ENCODE measurements around the gene HAGH.

The HAGH gene

DNA sequence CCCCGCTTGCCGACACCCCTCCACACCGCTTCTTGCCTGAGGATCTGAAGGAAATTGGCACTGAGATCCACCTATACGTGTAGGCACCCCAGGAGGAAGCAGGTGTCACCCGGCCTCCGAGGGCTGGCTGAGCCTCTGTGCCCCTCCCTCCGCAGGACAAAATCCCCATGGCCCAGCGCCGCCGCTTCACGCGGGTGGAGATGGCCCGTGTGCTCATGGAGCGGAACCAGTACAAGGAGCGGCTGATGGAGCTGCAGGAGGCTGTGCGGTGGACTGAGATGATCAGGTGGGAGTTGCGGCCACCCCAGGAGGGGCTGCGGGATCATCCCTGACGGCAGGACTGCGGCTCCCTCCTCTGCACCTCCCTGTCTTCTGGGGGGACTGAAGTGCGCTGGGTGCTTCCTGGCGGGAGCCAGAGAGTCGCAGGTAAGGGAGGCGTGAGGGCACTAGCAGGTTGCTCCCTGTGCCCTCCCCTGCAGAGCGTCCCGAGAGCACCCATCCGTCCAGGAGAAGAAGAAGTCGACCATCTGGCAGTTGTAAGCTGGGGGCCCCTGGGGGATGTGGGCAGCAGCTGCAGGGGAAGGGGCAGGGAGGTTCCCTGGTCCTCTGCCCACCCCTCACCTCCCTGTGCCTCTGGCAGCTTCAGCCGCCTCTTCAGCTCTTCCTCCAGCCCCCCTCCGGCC, 64.3 kb downstream of the HAGH start:
- DNase-seq (ENCODE audit: low spot score), result no peak
- ChIA-PET POLR2A (ENCODE audit: low non-redundant PET) (no interaction called here), CTCF (interaction anchor here (0.6 to 0.7 kb wide), 2 partner anchors 12 to 148 kb away, joined by 3 read pairs; no protein-coding TSS in a partner anchor)
- TF ChIP-seq, protein P1, sequence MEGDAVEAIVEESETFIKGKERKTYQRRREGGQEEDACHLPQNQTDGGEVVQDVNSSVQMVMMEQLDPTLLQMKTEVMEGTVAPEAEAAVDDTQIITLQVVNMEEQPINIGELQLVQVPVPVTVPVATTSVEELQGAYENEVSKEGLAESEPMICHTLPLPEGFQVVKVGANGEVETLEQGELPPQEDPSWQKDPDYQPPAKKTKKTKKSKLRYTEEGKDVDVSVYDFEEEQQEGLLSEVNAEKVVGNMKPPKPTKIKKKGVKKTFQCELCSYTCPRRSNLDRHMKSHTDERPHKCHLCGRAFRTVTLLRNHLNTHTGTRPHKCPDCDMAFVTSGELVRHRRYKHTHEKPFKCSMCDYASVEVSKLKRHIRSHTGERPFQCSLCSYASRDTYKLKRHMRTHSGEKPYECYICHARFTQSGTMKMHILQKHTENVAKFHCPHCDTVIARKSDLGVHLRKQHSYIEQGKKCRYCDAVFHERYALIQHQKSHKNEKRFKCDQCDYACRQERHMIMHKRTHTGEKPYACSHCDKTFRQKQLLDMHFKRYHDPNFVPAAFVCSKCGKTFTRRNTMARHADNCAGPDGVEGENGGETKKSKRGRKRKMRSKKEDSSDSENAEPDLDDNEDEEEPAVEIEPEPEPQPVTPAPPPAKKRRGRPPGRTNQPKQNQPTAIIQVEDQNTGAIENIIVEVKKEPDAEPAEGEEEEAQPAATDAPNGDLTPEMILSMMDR (conservative IDR thresholded peaks at IDR 0.05; ENCODE audit: low read depth), result no peak
- no peak overlapping the region; the same call in 1 of the 2 replicates for H3K27ac ChIP-seq

GRCh38 chr16:1761751-1762150, 64.9 kb downstream of the HAGH start:
- no peak for DNase-seq (ENCODE audit: low spot score)

GRCh38 chr16:1760911-1761310, 65.7 kb downstream of the HAGH start:
- DNase-seq (ENCODE audit: low spot score), result no peak
- peak overlapping the region; percentile 18; the same call in 1 of the 2 replicates for H3K27ac ChIP-seq
- TF ChIP-seq, protein P1 (conservative IDR thresholded peaks at IDR 0.05; ENCODE audit: low read depth), result no peak
- ChIA-PET CTCF (no interaction called here), POLR2A (ENCODE audit: low non-redundant PET) (no interaction called here)

More at GRCh38 chr16:1761751-1762150, 64.9 kb downstream of the HAGH start:
- TF ChIP-seq, protein P1 (conservative IDR thresholded peaks at IDR 0.05; ENCODE audit: low read depth), result no peak
- ChIA-PET POLR2A (ENCODE audit: low non-redundant PET) (no interaction called here), CTCF (no interaction called here)
- H3K27ac ChIP-seq, result no peak overlapping the region

DNA sequence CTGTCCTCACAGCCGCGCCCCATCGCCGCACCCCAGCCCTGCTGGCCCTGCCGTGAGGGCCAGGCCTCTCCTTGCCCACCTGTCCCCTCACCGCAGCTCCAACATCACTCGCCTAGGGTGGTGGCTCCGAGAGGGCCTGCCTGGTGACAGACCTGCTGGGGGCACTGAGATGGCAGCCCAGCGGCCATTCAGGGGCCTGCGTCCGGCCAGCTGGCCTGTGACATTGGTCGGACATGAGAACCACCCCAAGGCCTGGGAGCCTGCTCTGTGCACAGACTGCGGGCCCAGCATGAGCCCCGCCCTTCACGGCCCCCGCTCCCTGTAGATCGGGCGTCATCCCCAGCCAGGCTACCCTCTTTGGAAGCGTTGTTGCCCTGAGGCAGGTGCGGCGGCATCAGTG, 67.1 kb downstream of the HAGH start:
- ChIA-PET CTCF (interaction anchor here (0.5 kb wide), 1 partner anchor 412 kb away, joined by 3 read pairs; no protein-coding TSS in a partner anchor), POLR2A (ENCODE audit: low non-redundant PET) (no interaction called here)
- DNase-seq (ENCODE audit: low spot score), result no peak
- 0 out of 2 replicates have a peak overlapping the region, but pooled peaks have one; percentile 18 for H3K27ac ChIP-seq
- TF ChIP-seq, protein P1 (conservative IDR thresholded peaks at IDR 0.05; ENCODE audit: low read depth), result no peak

DNA sequence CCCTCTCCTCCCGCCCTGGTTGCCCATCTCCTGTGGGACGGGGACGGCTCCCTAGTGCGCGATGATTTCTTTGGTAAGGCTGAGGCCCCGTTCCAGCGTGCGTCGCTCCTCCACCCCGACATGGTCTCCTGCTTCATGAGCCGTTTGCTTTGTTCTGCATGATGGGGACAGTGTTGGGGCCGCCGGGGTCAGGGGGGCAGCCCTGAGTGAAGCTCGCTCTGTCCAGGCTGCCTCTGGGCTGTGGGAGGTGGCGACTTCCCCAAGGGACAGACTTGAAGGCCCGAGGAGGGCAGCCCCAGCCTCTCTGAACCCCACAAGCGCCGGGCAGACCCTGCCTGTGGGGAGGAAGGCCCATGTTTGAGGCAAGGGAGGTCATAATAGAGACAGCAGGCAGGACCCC, 67.7 kb downstream of the HAGH start:
- no peak overlapping the region for H3K27ac ChIP-seq
- CTCF ChIA-PET, result interaction anchor here (0.6 kb wide), 1 partner anchor 437 kb away, joined by 3 read pairs; no protein-coding TSS in a partner anchor
- POLR2A ChIA-PET (ENCODE audit: low non-redundant PET), result no interaction called here
- TF ChIP-seq, protein P1 (conservative IDR thresholded peaks at IDR 0.05; ENCODE audit: low read depth), result no peak
- DNase-seq (ENCODE audit: low spot score), result no peak

GRCh38 chr16:1757714-1758461, 68.7 kb downstream of the HAGH start:
- ChIA-PET POLR2A (ENCODE audit: low non-redundant PET) (no interaction called here), CTCF (no interaction called here)

More at GRCh38 chr16:1757714-1758461, 68.7 kb downstream of the HAGH start:
- TF ChIP-seq, protein P1 (conservative IDR thresholded peaks at IDR 0.05; ENCODE audit: low read depth), result no peak
- H3K27ac ChIP-seq, result no peak overlapping the region
- DNase-seq (ENCODE audit: low spot score), result no peak
